ENCODE data around the gene TSPEAR. TPM values are rescaled to one million over a fixed set of nuclear protein-coding genes. Genes with fewer than 3 reads are reported as not detected.

The TSPEAR gene
- 0.22 TPM for total RNA-seq
- polyA plus RNA-seq (ENCODE audit: insufficient read depth, low read depth, low replicate concordance), result 0.09 TPM
- long read RNA-seq, donor 1, result 0 reads
- long read RNA-seq, donor 2, result 0 reads
- long read RNA-seq, donor 3, result 0 reads
- long read RNA-seq, donor 4, result 0 reads
- long read RNA-seq, donor 5, result 0 reads
- long read RNA-seq, donor 6, result 0 reads
- long read RNA-seq, donor 7, partial matches to known transcripts, result 0 of 1 reads
- long read RNA-seq, donor 7, other reads (novel, unspliced or antisense), result 1 of 1 reads
- long read RNA-seq, donor 8, result 0 reads
- long read RNA-seq, donor 9, result 0 reads
- long read RNA-seq, donor 10, result 0 reads

- peaks cover 29% of the 10 kb centered on the region for H3K27me3 ChIP-seq (ENCODE audit: control insufficient read depth, insufficient read depth, low read length)
Measured at GRCh38 chr21:44711327-44712202, at the start of gene TSPEAR. TSPEAR (minus strand) TSS chr21:44711572; CDS start chr21:44711514, 58 bp downstream.

GRCh38 chr21:44760376-44760775, 49.0 kb upstream of the TSPEAR start:
- no peaks in the 10 kb centered on the region for H3K27me3 ChIP-seq (ENCODE audit: control insufficient read depth, insufficient read depth, low read length)
- no peak for FAIRE-seq

More at GRCh38 chr21:44711327-44712202, at the start of gene TSPEAR:
- DNase-seq (peak in 3 of 5 donors; percentile 35 to 66 (median 56)), FAIRE-seq (no peak)
- Histone ChIP-seq H3K9ac (ENCODE audit: low read length in 3 of 3) (no peak within 1 kb of the TSS), H3K27ac (ENCODE audit: low read depth in 2 of 2, low read length in 2 of 2) (no peak within 1 kb of the TSS), H3K36me3 (ENCODE audit: control insufficient read depth in 2 of 3, insufficient read depth in 3 of 3, low read length in 3 of 3) (no peaks in the 10 kb centered on the region), H3K4me1 (ENCODE audit: control insufficient read depth in 2 of 3, insufficient read depth in 2 of 3, low read depth in 1 of 3, low read length in 3 of 3) (no peaks in the 10 kb centered on the region), H3K4me3 (ENCODE audit: low read length in 3 of 3) (no peak within 1 kb of the TSS), H3K9me3 (ENCODE audit: control insufficient read depth in 2 of 3, insufficient read depth in 1 of 3, low read length in 3 of 3) (no peaks in the 10 kb centered on the region)
- intact Hi-C loops (cut with DNase I), result no loop called here
- no peak for TF ChIP-seq CTCF (IDR thresholded peaks at IDR 0.05; ENCODE audit: borderline replicate concordance, extremely low read depth, insufficient read depth)

GRCh38 chr21:44759628-44760285, 48.4 kb upstream of the TSPEAR start:
- Histone ChIP-seq H3K27ac (ENCODE audit: low read depth in 2 of 2, low read length in 2 of 2) (no peak overlapping the region), H3K9me3 (ENCODE audit: control insufficient read depth in 2 of 3, insufficient read depth in 1 of 3, low read length in 3 of 3) (peaks cover 0 to under 1% (median 0%) of the 10 kb centered on the region in 3 donors), H3K27me3 (ENCODE audit: control insufficient read depth, insufficient read depth, low read length) (no peaks in the 10 kb centered on the region), H3K36me3 (ENCODE audit: control insufficient read depth in 2 of 3, insufficient read depth in 3 of 3, low read length in 3 of 3) (no peaks in the 10 kb centered on the region), H3K4me1 (ENCODE audit: control insufficient read depth in 2 of 3, insufficient read depth in 2 of 3, low read depth in 1 of 3, low read length in 3 of 3) (no peaks in the 10 kb centered on the region), H3K9ac (ENCODE audit: low read length in 3 of 3) (no peak overlapping the region), H3K4me3 (ENCODE audit: low read length in 3 of 3) (no peak overlapping the region)
- TF ChIP-seq CTCF (IDR thresholded peaks at IDR 0.05; ENCODE audit: borderline replicate concordance, extremely low read depth, insufficient read depth), result no peak
- FAIRE-seq (no peak), DNase-seq (no peak)
- intact Hi-C loops (cut with DNase I), result no loop called here

More at GRCh38 chr21:44760376-44760775, 49.0 kb upstream of the TSPEAR start:
- Histone ChIP-seq H3K27ac (ENCODE audit: low read depth in 2 of 2, low read length in 2 of 2) (no peak overlapping the region), H3K36me3 (ENCODE audit: control insufficient read depth in 2 of 3, insufficient read depth in 3 of 3, low read length in 3 of 3) (no peaks in the 10 kb centered on the region), H3K9me3 (ENCODE audit: control insufficient read depth in 2 of 3, insufficient read depth in 1 of 3, low read length in 3 of 3) (no peaks in the 10 kb centered on the region), H3K4me3 (ENCODE audit: low read length in 3 of 3) (no peak overlapping the region), H3K4me1 (ENCODE audit: control insufficient read depth in 2 of 3, insufficient read depth in 2 of 3, low read depth in 1 of 3, low read length in 3 of 3) (no peaks in the 10 kb centered on the region), H3K9ac (ENCODE audit: low read length in 3 of 3) (no peak overlapping the region)
- intact Hi-C loops (cut with DNase I), result no loop called here
- no peak for DNase-seq
- TF ChIP-seq CTCF (IDR thresholded peaks at IDR 0.05; ENCODE audit: borderline replicate concordance, extremely low read depth, insufficient read depth), result no peak

Measured in kidney (tissue), 22 donors.